ENCODE data around the gene PPP1R13B.
"Not testable (repeated sequence)": the region's sequence is repeated elsewhere in the genome, so short reads cannot be mapped to it uniquely, and the experiment has no call there.

PPP1R13B gene, protein sequence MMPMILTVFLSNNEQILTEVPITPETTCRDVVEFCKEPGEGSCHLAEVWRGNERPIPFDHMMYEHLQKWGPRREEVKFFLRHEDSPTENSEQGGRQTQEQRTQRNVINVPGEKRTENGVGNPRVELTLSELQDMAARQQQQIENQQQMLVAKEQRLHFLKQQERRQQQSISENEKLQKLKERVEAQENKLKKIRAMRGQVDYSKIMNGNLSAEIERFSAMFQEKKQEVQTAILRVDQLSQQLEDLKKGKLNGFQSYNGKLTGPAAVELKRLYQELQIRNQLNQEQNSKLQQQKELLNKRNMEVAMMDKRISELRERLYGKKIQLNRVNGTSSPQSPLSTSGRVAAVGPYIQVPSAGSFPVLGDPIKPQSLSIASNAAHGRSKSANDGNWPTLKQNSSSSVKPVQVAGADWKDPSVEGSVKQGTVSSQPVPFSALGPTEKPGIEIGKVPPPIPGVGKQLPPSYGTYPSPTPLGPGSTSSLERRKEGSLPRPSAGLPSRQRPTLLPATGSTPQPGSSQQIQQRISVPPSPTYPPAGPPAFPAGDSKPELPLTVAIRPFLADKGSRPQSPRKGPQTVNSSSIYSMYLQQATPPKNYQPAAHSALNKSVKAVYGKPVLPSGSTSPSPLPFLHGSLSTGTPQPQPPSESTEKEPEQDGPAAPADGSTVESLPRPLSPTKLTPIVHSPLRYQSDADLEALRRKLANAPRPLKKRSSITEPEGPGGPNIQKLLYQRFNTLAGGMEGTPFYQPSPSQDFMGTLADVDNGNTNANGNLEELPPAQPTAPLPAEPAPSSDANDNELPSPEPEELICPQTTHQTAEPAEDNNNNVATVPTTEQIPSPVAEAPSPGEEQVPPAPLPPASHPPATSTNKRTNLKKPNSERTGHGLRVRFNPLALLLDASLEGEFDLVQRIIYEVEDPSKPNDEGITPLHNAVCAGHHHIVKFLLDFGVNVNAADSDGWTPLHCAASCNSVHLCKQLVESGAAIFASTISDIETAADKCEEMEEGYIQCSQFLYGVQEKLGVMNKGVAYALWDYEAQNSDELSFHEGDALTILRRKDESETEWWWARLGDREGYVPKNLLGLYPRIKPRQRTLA

DNA sequence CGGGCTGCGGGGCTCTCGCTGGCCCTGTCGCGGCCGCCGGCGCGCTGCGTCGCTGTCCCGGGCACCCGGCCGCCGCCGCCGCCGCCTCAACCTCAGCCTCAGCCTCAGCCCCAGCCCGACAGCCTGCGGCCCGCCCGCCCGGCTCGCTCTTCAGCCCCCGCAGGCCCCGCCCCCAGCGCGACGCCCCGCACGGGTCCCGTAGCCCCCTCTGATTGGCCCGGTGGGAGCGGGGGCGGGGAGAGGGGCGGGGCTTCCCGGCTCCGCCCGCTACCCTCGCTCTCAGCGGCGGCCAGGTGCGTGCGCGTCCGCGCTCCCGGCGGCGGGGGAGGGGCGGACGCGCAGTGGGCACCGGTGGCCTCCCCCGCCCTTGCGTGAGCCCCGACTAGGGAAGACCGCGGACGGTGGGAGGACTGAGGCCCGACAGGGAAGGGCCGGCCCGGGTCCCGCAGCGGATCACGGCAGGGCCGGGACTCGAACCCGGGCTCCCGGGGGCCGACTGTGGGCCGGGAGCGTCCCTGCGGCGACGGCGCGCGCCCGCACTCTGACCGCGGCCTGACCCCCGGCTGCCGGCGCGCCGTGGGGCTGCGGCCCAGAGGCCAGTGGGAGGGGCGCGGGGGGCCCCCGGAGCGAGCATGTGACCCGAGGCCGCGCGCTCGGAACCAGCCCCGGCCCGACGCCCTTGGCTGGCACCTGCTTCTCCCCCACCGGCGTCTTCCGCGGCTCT, at the start of gene PPP1R13B:
PPP1R13B (minus strand) TSS at position 125 of the 724 bp plus-strand sequence. CDS start 268 bp downstream, outside the sequence.
- FAIRE-seq: no peak

DNA sequence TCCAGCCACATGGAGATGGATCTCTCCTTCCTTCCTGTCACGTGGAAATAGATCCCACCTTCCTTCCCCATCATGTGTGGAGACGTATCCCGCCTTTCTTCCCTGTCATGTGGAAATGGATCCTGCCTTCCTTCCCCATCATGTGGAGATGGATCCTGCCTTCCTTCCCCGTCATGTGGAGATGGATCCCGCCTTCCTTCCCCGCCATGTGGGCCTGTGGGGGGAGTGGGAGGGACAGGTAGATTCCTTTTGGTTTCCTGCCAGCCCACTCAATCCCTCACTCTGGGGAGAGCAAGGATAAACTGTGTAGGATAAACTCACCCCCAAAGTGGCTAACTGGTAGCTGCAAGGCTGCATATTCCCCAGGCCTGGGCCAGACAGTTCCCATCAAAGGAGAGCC, 49.2 kb upstream of the PPP1R13B start:
- FAIRE-seq: no peak

DNA sequence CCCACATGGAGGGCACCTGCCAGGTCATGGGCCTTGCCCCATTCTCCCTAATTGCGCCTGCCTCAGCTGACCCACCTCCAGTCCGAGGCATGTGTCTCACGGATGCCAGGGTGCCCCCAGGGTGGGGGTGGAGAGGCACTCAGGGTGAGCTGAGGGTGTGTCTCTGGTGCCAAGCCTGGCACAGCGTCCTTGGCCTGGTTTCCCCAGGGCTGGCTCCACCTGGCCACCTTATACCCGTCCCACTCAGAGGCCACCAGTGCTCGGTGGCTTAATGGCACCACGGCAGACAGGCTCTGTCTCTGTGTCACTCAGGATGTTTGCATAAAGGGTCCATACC, 47.3 kb upstream of the PPP1R13B start:
- FAIRE-seq: no peak

DNA sequence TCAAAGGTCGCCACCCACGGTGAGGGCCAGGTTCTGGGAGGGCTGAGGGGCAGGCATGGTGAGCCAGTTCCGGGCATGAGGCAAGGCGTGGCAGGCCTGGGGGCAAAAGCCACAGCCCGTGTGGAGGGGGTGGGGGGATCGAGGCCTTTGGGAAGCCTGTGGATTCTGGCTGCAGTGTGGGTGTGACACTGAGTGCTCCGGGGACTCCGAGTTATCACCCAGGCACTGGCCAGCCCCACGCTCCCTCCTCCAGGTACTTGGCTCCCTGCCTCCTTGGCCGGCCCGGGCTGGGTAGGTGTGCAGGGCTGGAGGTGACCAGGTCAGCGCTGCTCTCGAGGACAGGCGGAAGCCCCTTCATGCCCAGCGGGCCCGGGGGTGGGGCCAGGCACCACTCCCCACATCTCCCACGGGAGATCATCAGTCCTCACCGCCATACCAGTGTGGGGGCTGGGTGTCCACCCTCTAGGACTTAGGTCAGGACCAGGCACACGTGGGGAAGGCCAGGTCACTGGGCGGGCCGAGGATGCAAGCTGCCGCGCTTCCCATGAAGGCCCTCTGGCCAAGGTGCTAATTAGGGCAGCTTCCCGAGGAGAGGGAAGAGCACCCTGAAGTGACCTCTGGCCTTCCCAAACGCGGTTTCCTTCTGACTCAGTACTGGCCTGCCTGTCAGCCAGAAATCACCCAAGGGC, 46.8 kb upstream of the PPP1R13B start:
- FAIRE-seq: no peak

DNA sequence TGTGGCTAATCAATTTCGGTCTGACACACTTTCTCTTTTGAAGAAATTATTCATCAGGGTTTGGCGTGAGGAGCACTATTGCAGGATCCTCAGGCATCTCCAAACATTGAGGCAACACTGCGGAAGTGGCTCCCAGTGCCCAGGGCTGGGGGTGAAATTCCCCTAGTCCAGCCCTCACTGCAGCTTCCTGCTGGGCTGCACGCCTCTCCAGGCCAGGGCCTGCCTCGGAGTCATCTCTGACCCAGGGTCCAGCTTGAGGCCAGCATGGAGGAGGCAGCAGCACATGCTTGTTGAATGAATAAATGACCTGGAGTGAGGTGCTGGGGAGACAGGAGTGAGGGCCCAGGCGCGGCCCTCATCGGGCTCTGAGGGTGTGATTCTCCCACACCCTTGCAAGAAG, 44.9 kb upstream of the PPP1R13B start:
- no peak for FAIRE-seq

DNA sequence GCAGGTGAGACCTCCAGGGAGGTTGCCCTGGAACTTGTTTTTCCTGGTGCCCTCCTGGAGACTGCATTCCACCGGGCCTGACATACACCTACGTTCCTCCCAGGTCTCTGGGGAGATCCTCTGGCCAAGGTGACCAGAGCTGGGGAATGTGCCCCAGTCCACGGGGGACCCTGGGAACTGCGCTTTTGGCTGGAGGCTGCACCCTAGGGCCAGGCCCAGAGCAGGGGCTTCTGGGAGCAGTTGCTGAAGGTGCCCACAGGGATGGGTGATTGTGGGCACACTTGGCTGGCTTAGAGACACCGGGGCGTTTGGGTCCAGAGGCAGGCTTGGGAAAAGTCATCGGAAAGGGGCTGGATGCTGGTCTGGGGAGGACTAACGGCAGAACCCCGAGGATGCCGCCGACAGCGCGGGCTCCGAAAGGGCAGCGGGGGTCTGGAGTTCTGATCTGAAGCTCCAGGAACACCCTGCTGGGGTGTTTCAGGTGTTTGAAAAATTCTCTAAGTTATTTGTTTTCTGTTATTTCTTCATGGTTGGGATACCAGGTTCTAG, 44.4 kb upstream of the PPP1R13B start:
- FAIRE-seq: no peak

DNA sequence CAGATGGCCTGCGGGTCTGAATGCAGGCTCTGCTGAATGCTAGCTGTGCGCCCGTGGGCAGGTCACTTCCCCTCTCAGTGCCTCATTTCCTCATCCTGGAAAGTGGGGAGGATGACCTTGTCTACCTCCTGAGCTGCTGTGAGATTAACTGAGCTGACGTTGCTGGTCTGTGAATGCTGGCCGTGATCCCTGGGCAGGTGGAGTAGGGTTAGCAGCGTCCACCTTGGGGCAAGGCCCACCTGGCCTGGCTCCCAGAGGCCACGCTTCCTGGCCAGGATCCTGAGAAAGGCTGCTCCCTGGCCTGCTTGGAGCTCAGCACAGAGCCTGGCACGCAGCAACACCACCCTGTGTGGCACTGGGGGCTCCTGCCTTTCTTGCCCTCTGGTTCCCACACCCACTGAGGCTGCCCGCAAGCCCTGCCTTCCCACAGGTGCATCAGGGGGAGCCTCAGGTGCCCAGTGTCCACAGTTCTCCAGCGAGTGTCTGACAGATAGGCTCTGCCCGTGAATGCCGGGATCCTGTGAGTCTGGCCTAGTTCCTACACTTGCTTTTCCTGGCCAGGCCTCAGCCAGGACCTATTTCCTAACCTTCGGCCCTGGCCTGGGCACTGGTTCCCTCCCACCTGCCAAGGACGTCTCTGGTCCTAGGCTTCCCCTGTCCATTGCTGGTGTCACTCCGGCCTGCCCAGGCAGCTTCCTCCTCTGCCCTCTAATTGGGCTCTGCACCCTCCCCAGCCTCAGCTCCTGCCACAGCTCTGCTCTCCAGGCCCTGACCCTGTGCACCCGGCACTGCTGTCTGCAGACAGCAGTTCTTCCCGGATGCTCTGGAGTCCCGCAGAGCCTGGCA, 43.7 kb upstream of the PPP1R13B start:
- FAIRE-seq: no peak

DNA sequence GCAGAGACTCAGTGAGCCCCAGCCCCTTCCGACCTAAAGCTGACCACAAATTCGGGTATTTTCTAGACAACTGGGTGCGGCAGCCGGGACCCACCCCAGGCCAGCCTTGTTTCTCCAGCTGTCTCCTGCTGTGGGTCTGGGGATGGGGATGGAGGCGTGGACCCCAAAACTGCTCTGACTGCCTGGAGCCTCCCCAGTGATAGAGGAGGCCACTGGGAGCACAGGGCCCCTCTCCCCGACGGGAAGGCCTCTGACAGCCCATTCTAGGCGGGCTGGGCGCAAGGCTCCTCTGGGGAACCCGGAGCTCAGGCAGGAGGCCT, 42.6 kb upstream of the PPP1R13B start:
- FAIRE-seq: no peak

DNA sequence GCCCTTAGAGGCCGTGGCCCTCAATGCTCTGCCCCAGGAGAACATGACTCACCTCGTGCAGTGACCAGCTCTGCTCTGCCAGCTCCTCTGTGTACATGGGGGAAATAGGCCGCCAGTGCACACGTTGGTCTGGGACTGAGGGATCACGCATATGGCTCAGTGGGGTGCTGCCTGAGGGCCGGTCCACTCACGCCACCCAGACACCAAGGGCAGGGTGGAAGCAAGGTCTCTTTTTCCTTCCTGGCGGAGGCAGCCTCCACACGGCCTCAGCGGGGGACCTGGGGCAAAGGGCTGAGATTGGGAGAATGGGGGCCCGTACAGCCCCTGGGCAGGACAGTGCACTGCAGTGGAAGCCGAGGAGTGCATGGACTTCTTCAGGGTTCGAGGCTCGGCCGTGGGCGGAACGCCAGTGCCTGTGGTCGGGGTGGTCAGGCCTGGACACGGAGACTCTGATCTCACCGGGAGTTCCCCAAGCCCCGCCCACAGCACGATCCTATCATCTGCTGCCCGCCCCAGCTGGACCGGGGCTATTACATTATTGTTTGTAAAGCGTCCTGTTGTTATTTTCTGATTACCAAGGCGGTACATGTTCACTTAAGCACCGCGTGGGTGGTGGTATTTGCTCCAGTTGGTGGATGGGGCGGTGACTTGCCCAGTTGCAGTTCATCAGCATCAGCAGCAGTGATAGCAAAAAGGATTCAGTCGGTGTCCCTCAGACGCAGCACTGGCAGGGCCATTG, 42.1 kb upstream of the PPP1R13B start:
- no peak for FAIRE-seq

DNA sequence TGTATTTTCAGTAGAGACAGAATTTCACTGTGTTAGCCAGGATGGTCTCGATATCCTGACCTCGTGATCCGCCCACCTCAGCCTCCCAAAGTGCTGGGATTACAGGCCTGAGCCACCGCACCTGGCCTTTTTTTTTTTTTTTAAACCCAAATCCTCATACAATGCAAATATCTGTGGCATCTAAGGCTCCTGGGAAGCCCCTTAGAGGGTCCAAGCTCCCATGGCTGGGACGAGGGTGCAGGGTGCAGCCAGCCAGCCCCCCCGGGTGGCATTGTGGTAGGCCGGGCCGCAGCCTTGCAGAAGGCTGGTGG, 41.6 kb upstream of the PPP1R13B start:
- not testable (repeated sequence) for FAIRE-seq

DNA sequence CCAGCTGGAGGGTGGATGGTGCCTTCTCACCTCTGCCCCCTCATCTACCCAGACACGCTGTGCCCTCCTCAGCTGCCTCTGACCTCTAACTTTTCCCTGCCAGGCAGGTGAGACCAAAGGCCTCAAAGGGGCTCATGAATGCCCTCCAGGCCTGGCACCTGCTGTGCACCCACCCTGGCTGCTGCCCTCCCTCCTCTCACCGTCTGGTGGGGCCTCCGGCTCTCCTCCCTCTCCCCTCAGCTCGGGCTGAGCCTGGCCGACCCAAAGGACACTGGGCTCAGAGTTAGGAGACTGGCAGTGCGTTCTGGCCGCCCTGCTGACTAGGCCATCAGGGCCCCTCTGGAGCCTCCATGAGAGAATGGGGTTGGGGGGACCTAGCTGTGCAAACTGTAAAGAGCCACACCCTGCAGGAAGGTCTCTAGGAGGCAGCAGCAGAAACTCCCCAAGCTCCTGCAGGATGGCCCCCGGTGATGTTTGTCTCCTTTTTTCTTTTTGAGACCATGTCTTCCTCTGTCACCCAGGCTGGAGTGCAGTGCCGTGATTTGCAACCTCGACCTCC, 40.3 kb upstream of the PPP1R13B start:
- no peak for FAIRE-seq

DNA sequence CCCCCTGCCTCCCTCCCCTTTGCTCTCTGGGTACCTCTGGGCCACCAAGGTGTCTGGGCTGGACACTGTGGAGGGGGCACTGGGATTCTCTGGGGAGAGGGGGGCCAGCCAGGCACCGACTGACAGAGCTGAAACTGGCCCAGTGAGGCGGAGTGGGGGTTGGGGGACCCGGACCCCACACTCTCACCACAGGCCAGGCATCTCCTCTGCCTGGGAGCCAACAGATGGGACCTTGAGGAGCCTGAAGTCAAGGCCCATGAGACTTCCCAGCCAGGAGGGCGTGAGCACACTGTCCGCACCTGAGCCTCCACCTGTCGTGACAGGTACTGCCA, 39.8 kb upstream of the PPP1R13B start:
- FAIRE-seq: no peak

DNA sequence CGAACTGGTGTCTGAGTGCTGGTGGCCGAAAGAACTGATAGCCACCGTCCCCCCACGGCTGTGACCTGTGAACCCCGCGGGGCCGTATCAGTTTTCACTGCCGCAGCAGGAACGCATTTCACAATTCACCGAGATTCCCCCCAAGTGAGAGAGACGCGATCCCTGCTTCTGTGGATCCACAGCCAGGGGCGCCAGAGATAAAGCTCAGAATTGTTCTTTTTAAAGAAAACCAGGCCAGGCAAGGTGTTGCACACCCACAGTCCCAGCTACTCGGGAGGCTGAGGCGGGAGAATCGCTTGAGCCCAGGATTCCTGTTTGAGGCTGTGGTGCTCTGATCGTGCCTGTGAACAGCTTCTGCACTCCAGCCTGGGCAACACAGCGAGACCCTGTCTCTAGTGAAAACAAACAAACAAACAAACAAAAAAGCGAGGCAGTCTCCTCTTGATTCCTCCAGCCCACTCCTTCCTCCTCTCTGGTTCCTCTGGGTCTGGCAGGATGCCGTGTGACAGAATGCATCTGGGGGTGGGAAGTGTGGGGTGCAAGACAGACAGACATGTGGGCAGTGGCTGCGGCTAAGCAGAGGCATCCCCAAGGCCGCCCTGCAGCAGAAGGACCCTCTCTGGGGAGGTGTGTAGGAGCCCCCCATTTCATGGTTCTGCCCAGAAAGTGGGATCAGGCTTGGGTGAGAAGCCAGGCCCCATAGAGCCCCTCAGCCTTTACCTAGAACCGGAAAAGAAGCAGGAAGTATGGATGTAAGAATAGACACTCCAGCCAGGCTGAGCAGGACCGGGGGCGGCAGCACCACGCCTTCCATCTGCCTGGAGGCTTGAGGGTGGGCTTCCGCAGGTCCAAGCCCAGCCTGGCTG, 39.2 kb upstream of the PPP1R13B start:
- FAIRE-seq: no peak

DNA sequence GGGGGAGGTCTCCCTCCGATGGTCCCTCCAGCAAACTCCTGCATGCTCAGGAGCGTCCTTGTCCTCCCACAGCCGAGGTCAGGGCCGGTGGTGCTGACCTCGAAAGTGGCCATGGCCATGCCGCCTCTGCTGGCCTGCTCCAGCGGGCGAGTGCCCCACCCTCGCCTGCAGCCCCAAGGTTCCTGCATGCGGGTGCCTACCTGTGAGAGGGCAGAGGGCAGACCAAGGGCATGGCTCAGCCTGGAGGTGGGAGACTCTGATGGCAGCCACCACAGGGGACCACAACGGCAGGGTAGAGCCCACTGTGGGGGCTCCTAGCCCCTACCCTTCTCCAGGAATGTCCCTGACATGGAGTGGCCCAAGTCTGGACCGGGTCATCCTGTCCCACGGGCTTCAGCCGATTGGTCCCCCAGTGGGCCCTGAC, 38.1 kb upstream of the PPP1R13B start:
- no peak for FAIRE-seq

DNA sequence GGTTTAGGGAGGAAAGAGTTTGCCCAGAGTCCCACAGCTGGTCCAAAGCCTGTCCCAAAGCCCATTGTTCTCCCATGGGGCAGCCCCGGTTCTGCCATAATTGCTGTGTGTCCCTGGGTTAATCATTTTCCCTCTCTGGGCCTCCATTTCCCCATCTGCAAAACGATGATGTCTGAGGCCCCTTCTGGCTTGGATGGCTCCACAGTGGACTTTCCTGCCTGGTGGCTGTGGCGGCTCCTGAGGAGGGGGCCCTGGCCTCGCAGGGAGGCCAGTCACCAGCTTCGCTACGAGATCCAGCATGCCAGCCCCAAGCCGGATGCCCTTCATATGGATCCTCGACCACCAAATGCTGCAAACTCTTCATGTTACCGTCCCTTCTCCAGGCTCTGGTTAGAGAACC, 37.5 kb upstream of the PPP1R13B start:
- FAIRE-seq: no peak

DNA sequence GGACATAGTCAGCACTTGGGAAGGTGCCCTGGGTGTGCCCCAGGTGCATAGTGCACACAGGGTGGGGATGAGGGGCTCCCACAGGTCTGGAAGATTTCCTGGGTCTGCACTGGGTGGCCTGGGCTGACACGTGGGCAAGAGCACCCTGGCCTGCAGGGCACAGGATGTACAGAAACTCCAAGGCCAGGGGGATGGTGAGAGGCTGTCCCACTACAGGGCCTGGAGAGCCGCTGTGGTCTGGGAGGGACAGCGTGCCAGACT, 35.8 kb upstream of the PPP1R13B start:
- no peak for FAIRE-seq

DNA sequence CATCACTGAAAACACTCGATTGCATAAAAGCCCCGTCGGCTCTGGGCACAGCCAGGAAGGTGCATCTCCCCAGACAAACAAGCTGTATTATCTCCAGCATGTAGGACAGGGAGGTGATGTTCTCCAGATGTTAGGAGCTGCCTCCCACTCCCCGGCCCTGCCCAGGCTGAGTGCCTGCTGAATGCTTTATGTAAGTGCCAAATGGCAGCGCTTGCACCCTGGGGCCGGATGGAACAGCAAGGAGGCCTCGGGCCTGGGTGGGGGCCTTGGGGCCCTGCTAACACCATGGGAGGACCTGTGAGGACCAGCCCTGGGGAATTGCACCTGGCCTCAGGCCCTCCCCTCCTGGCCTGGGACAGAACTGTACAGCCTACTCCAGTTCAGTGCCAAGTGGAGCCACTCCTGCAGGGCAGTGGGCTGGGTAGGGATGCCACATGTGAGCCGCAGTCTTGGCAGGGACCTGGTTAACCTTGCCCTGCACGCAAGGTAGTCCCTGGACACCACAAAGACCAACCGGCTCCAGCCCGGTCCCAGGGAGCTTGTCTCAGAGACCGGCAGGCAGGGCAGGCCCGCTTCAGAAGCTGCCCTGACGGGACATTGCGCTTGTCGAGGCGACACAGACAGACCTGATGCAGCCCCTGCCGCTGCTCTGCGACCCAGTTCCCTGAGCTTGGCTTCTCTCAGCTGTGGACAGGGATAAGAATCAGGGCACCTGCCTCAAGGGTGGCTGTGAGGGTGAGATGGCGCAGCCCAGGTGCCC, 35.3 kb upstream of the PPP1R13B start:
- no peak for FAIRE-seq

DNA sequence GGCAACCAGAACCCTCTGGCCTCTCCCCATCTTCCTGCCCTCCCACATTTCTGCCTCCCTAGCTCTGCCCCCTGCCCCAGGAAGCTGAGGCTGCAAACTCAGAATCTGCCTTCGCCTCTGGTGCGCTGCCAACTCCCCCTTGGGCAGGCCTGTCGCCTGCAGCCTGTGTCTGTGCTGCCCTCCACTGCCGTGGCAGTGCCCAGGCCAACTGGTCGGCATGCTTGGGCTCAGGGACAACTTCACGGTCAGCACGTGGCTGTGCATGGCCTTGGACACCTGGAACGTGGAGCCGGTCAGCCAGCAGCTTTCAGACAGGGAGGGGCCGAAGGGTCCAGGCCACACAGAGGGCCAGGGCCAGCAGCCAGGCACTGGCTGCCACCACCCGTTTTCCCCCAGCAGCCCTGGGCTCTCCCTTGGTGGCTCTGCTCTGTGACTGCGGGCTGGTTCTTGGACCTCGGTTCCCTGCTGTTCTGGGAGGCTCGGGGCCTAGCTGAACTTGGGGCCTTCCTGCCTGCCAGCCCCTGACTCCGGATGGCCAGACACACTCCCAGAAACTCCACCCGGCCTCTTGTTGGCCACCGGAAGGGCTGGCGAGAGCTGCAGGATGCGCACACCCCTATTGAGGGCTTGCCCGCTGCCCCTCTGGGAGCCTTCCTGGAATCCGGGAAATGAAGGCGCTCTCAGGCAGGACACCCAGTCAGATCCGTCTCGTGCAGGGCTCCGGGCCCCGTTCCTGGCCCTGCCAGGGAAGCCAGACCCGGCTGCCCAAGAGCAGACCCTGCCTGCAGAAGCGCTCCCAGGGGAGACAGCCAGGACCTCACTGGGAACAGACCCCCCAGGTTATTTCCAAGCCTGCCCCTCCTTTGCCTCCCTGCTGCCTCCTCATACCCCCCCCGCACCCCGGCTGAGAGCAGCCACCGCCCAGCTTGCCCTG, 34.2 kb upstream of the PPP1R13B start:
- no peak for FAIRE-seq

Data from G401.6 (cell line).